ENCODE data around the gene SLIT3.

SLIT3 gene

GRCh38 chr5:169300468-169301385, at the start of gene SLIT3:
Gene SLIT3, minus strand, starts transcription at chr5:169301139. Its CDS starts 430 bp downstream, at chr5:169300709.
- DNase-seq: peak; percentile 6

GRCh38 chr5:169350016-169350415, 49.1 kb upstream of the SLIT3 start:
- no peak for DNase-seq

- no peak for DNase-seq
Measured at GRCh38 chr5:169347786-169348185, 46.8 kb upstream of the SLIT3 start.

GRCh38 chr5:169344629-169345028, 43.7 kb upstream of the SLIT3 start:
- no peak for DNase-seq

- DNase-seq: no peak
Measured at GRCh38 chr5:169343766-169344165, 42.8 kb upstream of the SLIT3 start.

GRCh38 chr5:169341556-169341955, 40.6 kb upstream of the SLIT3 start:
- no peak for DNase-seq

- no peak for DNase-seq
Measured at GRCh38 chr5:169339869-169340268, 38.9 kb upstream of the SLIT3 start.

GRCh38 chr5:169336242-169336641, 35.3 kb upstream of the SLIT3 start:
- no peak for DNase-seq

- DNase-seq: no peak
Measured at GRCh38 chr5:169335806-169336205, 34.9 kb upstream of the SLIT3 start.

- no peak for DNase-seq
Measured at GRCh38 chr5:169333518-169333917, 32.6 kb upstream of the SLIT3 start.

- no peak for DNase-seq
Measured at GRCh38 chr5:169331292-169331852, 30.4 kb upstream of the SLIT3 start.

GRCh38 chr5:169328401-169328800, 27.5 kb upstream of the SLIT3 start:
- no peak for DNase-seq

GRCh38 chr5:169325273-169325672, 24.3 kb upstream of the SLIT3 start:
- DNase-seq: no peak

- no peak for DNase-seq
Measured at GRCh38 chr5:169318556-169318955, 17.6 kb upstream of the SLIT3 start.

GRCh38 chr5:169307646-169308045, 6.7 kb upstream of the SLIT3 start:
- no peak for DNase-seq

GRCh38 chr5:169305366-169305765, 4.4 kb upstream of the SLIT3 start:
- no peak for DNase-seq

GRCh38 chr5:169304175-169304574, 3.2 kb upstream of the SLIT3 start:
- no peak for DNase-seq

GRCh38 chr5:169303119-169303515, 2.2 kb upstream of the SLIT3 start:
- no peak for DNase-seq

- peak; percentile 58 for DNase-seq
Measured at GRCh38 chr5:169302491-169303118, 1.7 kb upstream of the SLIT3 start.

- no peak for DNase-seq
Measured at GRCh38 chr5:169301986-169302385, 1.0 kb upstream of the SLIT3 start.

- no peak for DNase-seq
Measured at GRCh38 chr5:169301386-169301934, 521 bp upstream of the SLIT3 start.

GRCh38 chr5:169299663-169300467, 1.1 kb downstream of the SLIT3 start:
- DNase-seq: no peak

- no peak for DNase-seq
Measured at GRCh38 chr5:169299191-169299662, 1.7 kb downstream of the SLIT3 start.

Measured in NCI-H1694 treated with DMSO at 0.1 percent for 48 hours (cell line).